ENCODE data around the gene PAQR9. TPM values are rescaled to one million over a fixed set of nuclear protein-coding genes. Genes with fewer than 3 reads are reported as not detected.

PAQR9 gene
- total and polyA plus RNA-seq, 9 of the 15 experiments (the other 6 are each of a cell fraction or from before 2014, with no cell fraction given) = 0.04 to 0.58 (median 0.22) TPM

- no peak for TF ChIP-seq YY1 (IDR thresholded peaks at IDR 0.05; ENCODE audit: borderline replicate concordance in 1 of 3, control insufficient read depth in 1 of 3, extremely low read depth in 1 of 3, insufficient read depth in 3 of 3, insufficient read length in 1 of 3, insufficient replicate concordance in 2 of 3, low read depth in 1 of 3, low read length in 2 of 3)
- no peak for TF ChIP-seq MGA (IDR thresholded peaks at IDR 0.05)
- peak; percentile 68; the same call in 1 of the 2 replicates for TF ChIP-seq SPI1 (IDR thresholded peaks at IDR 0.05; ENCODE audit: borderline replicate concordance, low read depth, low read length)
- no peak for TF ChIP-seq CAMTA2 (CRISPR knock-in tag; conservative IDR thresholded peaks at IDR 0.05)
- TF ChIP-seq ZZZ3 (IDR thresholded peaks at IDR 0.05) = no peak
- TF ChIP-seq, protein P1, sequence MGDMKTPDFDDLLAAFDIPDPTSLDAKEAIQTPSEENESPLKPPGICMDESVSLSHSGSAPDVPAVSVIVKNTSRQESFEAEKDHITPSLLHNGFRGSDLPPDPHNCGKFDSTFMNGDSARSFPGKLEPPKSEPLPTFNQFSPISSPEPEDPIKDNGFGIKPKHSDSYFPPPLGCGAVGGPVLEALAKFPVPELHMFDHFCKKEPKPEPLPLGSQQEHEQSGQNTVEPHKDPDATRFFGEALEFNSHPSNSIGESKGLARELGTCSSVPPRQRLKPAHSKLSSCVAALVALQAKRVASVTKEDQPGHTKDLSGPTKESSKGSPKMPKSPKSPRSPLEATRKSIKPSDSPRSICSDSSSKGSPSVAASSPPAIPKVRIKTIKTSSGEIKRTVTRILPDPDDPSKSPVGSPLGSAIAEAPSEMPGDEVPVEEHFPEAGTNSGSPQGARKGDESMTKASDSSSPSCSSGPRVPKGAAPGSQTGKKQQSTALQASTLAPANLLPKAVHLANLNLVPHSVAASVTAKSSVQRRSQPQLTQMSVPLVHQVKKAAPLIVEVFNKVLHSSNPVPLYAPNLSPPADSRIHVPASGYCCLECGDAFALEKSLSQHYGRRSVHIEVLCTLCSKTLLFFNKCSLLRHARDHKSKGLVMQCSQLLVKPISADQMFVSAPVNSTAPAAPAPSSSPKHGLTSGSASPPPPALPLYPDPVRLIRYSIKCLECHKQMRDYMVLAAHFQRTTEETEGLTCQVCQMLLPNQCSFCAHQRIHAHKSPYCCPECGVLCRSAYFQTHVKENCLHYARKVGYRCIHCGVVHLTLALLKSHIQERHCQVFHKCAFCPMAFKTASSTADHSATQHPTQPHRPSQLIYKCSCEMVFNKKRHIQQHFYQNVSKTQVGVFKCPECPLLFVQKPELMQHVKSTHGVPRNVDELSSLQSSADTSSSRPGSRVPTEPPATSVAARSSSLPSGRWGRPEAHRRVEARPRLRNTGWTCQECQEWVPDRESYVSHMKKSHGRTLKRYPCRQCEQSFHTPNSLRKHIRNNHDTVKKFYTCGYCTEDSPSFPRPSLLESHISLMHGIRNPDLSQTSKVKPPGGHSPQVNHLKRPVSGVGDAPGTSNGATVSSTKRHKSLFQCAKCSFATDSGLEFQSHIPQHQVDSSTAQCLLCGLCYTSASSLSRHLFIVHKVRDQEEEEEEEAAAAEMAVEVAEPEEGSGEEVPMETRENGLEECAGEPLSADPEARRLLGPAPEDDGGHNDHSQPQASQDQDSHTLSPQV (IDR thresholded peaks at IDR 0.05) = no peak
- no peak for TF ChIP-seq E2F8 (IDR thresholded peaks at IDR 0.05; ENCODE audit: low read depth, partially characterized antibody)
- TF ChIP-seq ZNF668 (CRISPR knock-in tag; IDR thresholded peaks at IDR 0.05) = no peak
- no peak for TF ChIP-seq PTBP1 (IDR thresholded peaks at IDR 0.05; ENCODE audit: low read depth, low read length)
Observed at GRCh38 chr3:142981108-142981507, 17.6 kb upstream of the PAQR9 start (continued).

Data from K562 (cell line).